Skeletal muscle tissue (tissue), 4 donors: ENCODE data around the gene SLC6A3. TPM values are rescaled to one million over a fixed set of nuclear protein-coding genes. Genes with fewer than 3 reads are reported as not detected.
"Not testable (repeated sequence)": the region's sequence is repeated elsewhere in the genome, so short reads cannot be mapped to it uniquely, and the experiment has no call there.

Experiments
- H3K27ac ChIP-seq: one replicate; pipeline ENCODE4 v1.7.0; 2013; ENCODE audit warnings: mild to moderate bottlenecking, low read depth, low read length, inconsistent platforms
- H3K27me3 ChIP-seq, 3 donors: one replicate each; pipeline ENCODE4 v1.7.0; 2013; ENCODE audit warnings: low read length in 3 of 3; ENCODE audit not compliant: control insufficient read depth in 3 of 3, insufficient read depth in 3 of 3
- H3K36me3 ChIP-seq, 3 donors: one replicate each; pipeline ENCODE4 v1.7.0; 2013; ENCODE audit warnings: low read length in 3 of 3; ENCODE audit not compliant: control insufficient read depth in 3 of 3, insufficient read depth in 3 of 3
- H3K4me1 ChIP-seq, 3 donors: one replicate each; pipeline ENCODE4 v1.7.0; 2013; ENCODE audit warnings: low read length in 3 of 3, mild to moderate bottlenecking in 3 of 3; ENCODE audit not compliant: control insufficient read depth in 3 of 3, insufficient read depth in 3 of 3
- H3K4me3 ChIP-seq, 3 donors: one replicate each; pipeline ENCODE4 v1.7.0; 2013; ENCODE audit warnings: low read length in 3 of 3
- H3K9ac ChIP-seq, 3 donors: one replicate each; pipeline ENCODE4 v1.7.0; 2013; ENCODE audit warnings: low read length in 3 of 3, mild to moderate bottlenecking in 3 of 3, moderate library complexity in 2 of 3, low read depth in 1 of 3
- H3K9me3 ChIP-seq, 3 donors: one replicate each; pipeline ENCODE4 v1.7.0; 2013; ENCODE audit warnings: low read length in 3 of 3; ENCODE audit not compliant: control insufficient read depth in 3 of 3
- total RNA-seq: library from RNA; depleted of rRNA; stranded (reverse); fragments of >200 nt; gene quantifications from one replicate; pipeline ENCODE4 v1.2.3, GENCODE V29; 2014
- donor health status: Osteomylitis.

SLC6A3 gene
- total RNA-seq, 1 donor from 2014 or later, result not detected

GRCh38 chr5:1478271-1479035, 33.2 kb upstream of the SLC6A3 start:
- Histone ChIP-seq H3K36me3 (peaks cover 6 to 18% (median 16%) of the 10 kb centered on the region in 3 donors), H3K9ac (no peak overlapping the region), H3K4me3 (no peak overlapping the region), H3K4me1 (peaks cover 0 to 4% (median 0%) of the 10 kb centered on the region in 3 donors), H3K27ac (peak overlapping the region; percentile 36), H3K27me3 (no peaks in the 10 kb centered on the region), H3K9me3 (no peaks in the 10 kb centered on the region)

- H3K4me1 ChIP-seq, result peaks cover 0 to 4% (median 0%) of the 10 kb centered on the region in 3 donors
- H3K36me3 ChIP-seq, result peaks cover 6 to 12% (median 11%) of the 10 kb centered on the region in 3 donors
- H3K9me3 ChIP-seq, result no peaks in the 10 kb centered on the region
- no peak overlapping the region for H3K4me3 ChIP-seq
- H3K9ac ChIP-seq, result no peak overlapping the region
- H3K27me3 ChIP-seq, result no peaks in the 10 kb centered on the region
- H3K27ac ChIP-seq, result no peak overlapping the region
Measured at GRCh38 chr5:1477341-1477740, 32.1 kb upstream of the SLC6A3 start.

GRCh38 chr5:1476967-1477310, 31.7 kb upstream of the SLC6A3 start:
- no peak overlapping the region for H3K9ac ChIP-seq
- H3K4me3 ChIP-seq, result no peak overlapping the region
- H3K27ac ChIP-seq, result peak overlapping the region; percentile 5
- no peaks in the 10 kb centered on the region for H3K27me3 ChIP-seq
- H3K4me1 ChIP-seq, result peaks cover 0 to 4% (median 0%) of the 10 kb centered on the region in 3 donors
- H3K9me3 ChIP-seq, result no peaks in the 10 kb centered on the region
- peaks cover 6 to 12% (median 11%) of the 10 kb centered on the region in 3 donors for H3K36me3 ChIP-seq

GRCh38 chr5:1476181-1476966, 31.1 kb upstream of the SLC6A3 start:
- no peaks in the 10 kb centered on the region for H3K27me3 ChIP-seq
- H3K9ac ChIP-seq, result no peak overlapping the region
- H3K4me3 ChIP-seq, result no peak overlapping the region
- peaks cover 0 to 4% (median 0%) of the 10 kb centered on the region in 3 donors for H3K4me1 ChIP-seq
- no peaks in the 10 kb centered on the region for H3K9me3 ChIP-seq
- H3K27ac ChIP-seq, result peak overlapping the region; percentile 5
- H3K36me3 ChIP-seq, result peaks cover 6 to 12% (median 11%) of the 10 kb centered on the region in 3 donors

GRCh38 chr5:1475544-1475900, 30.3 kb upstream of the SLC6A3 start:
- not testable (repeated sequence) for H3K27me3 ChIP-seq, H3K27ac ChIP-seq, H3K4me3 ChIP-seq, H3K4me1 ChIP-seq, H3K9ac ChIP-seq, H3K9me3 ChIP-seq
- H3K36me3 ChIP-seq, result peaks cover 6 to 12% (median 11%) of the 10 kb centered on the region in 3 donors

- Histone ChIP-seq H3K36me3 (peaks cover 6 to 12% (median 11%) of the 10 kb centered on the region in 3 donors), H3K9ac (no peak overlapping the region), H3K9me3 (no peaks in the 10 kb centered on the region), H3K4me3 (no peak overlapping the region), H3K4me1 (peaks cover 0 to 4% (median 0%) of the 10 kb centered on the region in 3 donors), H3K27me3 (no peaks in the 10 kb centered on the region), H3K27ac (no peak overlapping the region)
Measured at GRCh38 chr5:1474866-1475543, 29.8 kb upstream of the SLC6A3 start.

- peaks cover 6 to 12% (median 11%) of the 10 kb centered on the region in 3 donors for H3K36me3 ChIP-seq
- no peak overlapping the region for H3K27ac ChIP-seq
- H3K9me3 ChIP-seq, result no peaks in the 10 kb centered on the region
- H3K27me3 ChIP-seq, result no peaks in the 10 kb centered on the region
- no peaks in the 10 kb centered on the region for H3K4me1 ChIP-seq
- no peak overlapping the region for H3K4me3 ChIP-seq
- H3K9ac ChIP-seq, result no peak overlapping the region
Measured at GRCh38 chr5:1474183-1474839, 29.1 kb upstream of the SLC6A3 start.

- H3K4me3 ChIP-seq, result no peak overlapping the region
- no peaks in the 10 kb centered on the region for H3K9me3 ChIP-seq
- no peak overlapping the region for H3K9ac ChIP-seq
- H3K27ac ChIP-seq, result no peak overlapping the region
- no peaks in the 10 kb centered on the region for H3K27me3 ChIP-seq
- no peaks in the 10 kb centered on the region for H3K4me1 ChIP-seq
- peaks cover 6 to 12% (median 11%) of the 10 kb centered on the region in 3 donors for H3K36me3 ChIP-seq
Measured at GRCh38 chr5:1473746-1474145, 28.5 kb upstream of the SLC6A3 start.

GRCh38 chr5:1472964-1473628, 27.9 kb upstream of the SLC6A3 start:
- H3K27me3 ChIP-seq, result no peaks in the 10 kb centered on the region
- H3K4me1 ChIP-seq, result no peaks in the 10 kb centered on the region
- no peak overlapping the region for H3K4me3 ChIP-seq
- H3K36me3 ChIP-seq, result peaks cover 6 to 12% (median 11%) of the 10 kb centered on the region in 3 donors
- H3K27ac ChIP-seq, result no peak overlapping the region
- no peaks in the 10 kb centered on the region for H3K9me3 ChIP-seq
- no peak overlapping the region for H3K9ac ChIP-seq
